ENCODE data around the gene CCDC88B.
"Not testable (repeated sequence)": the region's sequence is repeated elsewhere in the genome, so short reads cannot be mapped to it uniquely, and the experiment has no call there.

GRCh38 chr11:64315667-64316526 is 24.1 kb upstream of the CCDC88B start:
- TF ChIP-seq, protein P1, sequence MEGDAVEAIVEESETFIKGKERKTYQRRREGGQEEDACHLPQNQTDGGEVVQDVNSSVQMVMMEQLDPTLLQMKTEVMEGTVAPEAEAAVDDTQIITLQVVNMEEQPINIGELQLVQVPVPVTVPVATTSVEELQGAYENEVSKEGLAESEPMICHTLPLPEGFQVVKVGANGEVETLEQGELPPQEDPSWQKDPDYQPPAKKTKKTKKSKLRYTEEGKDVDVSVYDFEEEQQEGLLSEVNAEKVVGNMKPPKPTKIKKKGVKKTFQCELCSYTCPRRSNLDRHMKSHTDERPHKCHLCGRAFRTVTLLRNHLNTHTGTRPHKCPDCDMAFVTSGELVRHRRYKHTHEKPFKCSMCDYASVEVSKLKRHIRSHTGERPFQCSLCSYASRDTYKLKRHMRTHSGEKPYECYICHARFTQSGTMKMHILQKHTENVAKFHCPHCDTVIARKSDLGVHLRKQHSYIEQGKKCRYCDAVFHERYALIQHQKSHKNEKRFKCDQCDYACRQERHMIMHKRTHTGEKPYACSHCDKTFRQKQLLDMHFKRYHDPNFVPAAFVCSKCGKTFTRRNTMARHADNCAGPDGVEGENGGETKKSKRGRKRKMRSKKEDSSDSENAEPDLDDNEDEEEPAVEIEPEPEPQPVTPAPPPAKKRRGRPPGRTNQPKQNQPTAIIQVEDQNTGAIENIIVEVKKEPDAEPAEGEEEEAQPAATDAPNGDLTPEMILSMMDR (IDR thresholded peaks at IDR 0.05), result not testable (repeated sequence)
- not testable (repeated sequence) for TF ChIP-seq POLR2A (IDR thresholded peaks at IDR 0.05)
